Measurements from ENCODE around the gene YAF2. TPM values are rescaled to one million over a fixed set of nuclear protein-coding genes. Genes with fewer than 3 reads are reported as not detected.

The YAF2 gene
- total RNA-seq, 1 donor from 2014 or later: 28.0 TPM

DNA sequence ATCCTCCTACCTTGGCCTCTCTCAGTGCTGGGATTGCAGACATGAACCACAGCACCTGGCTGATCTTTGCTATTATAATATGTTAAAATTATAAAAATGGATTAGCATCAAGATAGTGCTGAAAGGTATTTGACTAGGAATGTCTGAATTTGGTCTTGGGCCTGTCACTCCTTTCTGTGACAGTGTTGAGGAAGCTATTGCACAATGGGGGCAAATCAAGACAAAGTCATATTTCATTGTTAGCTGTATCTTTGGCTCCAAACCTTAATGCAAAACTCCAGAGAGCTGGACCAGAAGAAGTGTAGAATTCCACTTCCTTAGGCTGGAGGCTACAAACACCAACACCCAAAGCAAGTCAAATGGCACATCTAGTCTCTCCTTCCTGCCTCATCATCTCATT is 45.7 kb upstream of the YAF2 start:
- TF ChIP-seq, protein P1, sequence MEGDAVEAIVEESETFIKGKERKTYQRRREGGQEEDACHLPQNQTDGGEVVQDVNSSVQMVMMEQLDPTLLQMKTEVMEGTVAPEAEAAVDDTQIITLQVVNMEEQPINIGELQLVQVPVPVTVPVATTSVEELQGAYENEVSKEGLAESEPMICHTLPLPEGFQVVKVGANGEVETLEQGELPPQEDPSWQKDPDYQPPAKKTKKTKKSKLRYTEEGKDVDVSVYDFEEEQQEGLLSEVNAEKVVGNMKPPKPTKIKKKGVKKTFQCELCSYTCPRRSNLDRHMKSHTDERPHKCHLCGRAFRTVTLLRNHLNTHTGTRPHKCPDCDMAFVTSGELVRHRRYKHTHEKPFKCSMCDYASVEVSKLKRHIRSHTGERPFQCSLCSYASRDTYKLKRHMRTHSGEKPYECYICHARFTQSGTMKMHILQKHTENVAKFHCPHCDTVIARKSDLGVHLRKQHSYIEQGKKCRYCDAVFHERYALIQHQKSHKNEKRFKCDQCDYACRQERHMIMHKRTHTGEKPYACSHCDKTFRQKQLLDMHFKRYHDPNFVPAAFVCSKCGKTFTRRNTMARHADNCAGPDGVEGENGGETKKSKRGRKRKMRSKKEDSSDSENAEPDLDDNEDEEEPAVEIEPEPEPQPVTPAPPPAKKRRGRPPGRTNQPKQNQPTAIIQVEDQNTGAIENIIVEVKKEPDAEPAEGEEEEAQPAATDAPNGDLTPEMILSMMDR (IDR thresholded peaks at IDR 0.05): no peak
- Histone ChIP-seq H3K4me1 (no peaks in the 10 kb centered on the region), H3K27me3 (no peaks in the 10 kb centered on the region), H3K9me3 (no peaks in the 10 kb centered on the region), H3K27ac (no peak overlapping the region), H3K4me3 (no peak overlapping the region), H3K36me3 (no peaks in the 10 kb centered on the region)
- no peak for DNase-seq
- intact Hi-C loops (cut with DNase I): no loop called here
- no peak for ATAC-seq

DNA sequence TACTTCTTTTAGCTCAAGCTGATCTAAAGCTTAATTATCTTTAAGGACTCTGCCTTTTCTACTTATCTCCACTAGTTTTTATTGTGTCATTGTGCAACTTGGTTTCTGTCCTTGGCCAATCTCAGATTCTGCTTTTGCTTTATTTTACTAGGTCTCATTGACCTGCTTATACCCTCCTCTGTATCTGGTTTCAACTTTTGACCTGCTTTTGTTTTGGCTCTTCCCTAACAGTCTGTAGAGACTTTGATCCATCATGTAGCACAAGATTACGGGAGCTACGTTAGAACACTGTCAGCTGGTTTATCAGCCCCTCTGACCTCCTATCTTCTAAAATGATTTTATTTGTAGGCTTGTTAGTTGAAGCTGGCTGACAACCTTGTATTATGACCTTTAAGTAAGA is 44.2 kb upstream of the YAF2 start:
- TF ChIP-seq, protein P1 (IDR thresholded peaks at IDR 0.05): no peak
- ATAC-seq: no peak
- no peaks in the 10 kb centered on the region for H3K36me3 ChIP-seq
- H3K9me3 ChIP-seq: no peaks in the 10 kb centered on the region
- no peaks in the 10 kb centered on the region for H3K27me3 ChIP-seq
- intact Hi-C loops (cut with DNase I): no loop called here
- no peaks in the 10 kb centered on the region for H3K4me1 ChIP-seq
- DNase-seq: no peak
- H3K4me3 ChIP-seq: no peak overlapping the region
- no peak overlapping the region for H3K27ac ChIP-seq

DNA sequence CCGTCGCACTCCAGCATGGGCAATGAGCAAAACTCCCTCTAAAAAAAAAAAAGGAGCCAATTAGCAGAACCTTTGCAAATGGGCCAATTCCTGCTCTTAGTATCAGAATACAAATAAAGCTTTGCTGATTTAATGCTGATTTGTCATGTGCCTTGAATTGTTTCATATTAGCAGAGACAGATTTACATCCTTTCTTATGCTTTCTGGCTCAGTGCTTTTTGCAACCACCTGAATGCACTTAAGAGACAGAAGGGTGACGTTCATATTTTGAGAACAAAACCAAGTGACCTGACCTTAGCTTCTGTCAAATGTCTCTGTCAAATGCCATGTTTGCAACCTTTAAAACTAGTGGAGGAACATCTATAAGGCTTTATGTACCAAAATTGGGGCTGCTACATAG is 43.8 kb upstream of the YAF2 start:
- Histone ChIP-seq H3K9me3 (no peaks in the 10 kb centered on the region), H3K4me3 (no peak overlapping the region), H3K4me1 (no peaks in the 10 kb centered on the region), H3K36me3 (no peaks in the 10 kb centered on the region), H3K27me3 (no peaks in the 10 kb centered on the region), H3K27ac (no peak overlapping the region)
- ATAC-seq (no peak), DNase-seq (no peak)
- intact Hi-C loops (cut with DNase I): no loop called here
- TF ChIP-seq, protein P1 (IDR thresholded peaks at IDR 0.05): no peak

DNA sequence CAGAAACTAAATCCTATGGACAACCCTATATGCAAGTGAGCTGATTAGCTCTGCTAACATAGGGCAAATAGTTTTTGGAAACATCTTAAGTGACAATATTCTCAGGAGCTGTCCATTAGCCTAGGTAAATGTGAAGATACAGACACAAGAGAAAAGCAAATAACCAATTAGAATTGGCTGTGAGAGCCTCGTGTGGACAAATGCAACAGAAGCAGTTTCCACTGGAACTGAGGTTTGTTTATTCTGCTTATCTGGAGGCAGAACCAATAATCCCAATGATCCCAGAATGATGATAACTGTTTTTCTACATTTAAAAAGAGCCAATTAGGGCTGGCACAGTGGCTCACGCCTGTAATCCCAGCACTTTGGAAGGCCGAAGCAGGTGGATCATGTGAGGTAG is 43.2 kb upstream of the YAF2 start:
- Histone ChIP-seq H3K4me3 (no peak overlapping the region), H3K9me3 (no peaks in the 10 kb centered on the region), H3K4me1 (no peaks in the 10 kb centered on the region), H3K36me3 (no peaks in the 10 kb centered on the region), H3K27ac (no peak overlapping the region), H3K27me3 (no peaks in the 10 kb centered on the region)
- TF ChIP-seq, protein P1 (IDR thresholded peaks at IDR 0.05): no peak
- no peak for DNase-seq
- intact Hi-C loops (cut with DNase I): no loop called here
- no peak for ATAC-seq

DNA sequence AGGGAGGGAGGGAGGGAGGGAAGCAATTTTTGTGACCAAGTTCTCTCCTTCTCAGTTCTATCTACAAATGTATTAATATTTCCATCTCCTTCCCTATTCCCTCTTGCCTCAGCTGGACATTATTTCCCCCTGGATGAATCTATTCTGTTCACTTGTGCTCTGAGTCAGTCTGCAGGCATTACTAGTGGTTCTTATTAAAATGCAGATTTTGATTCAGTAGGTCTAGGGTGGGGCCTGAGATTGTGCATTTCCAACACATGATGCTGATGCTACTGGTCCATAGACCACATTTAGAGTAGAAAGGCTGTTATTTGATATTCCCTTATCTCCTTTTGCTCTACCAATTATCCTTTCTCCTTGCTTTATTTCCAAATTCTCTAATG is 40.1 kb upstream of the YAF2 start:
- H3K9me3 ChIP-seq: no peaks in the 10 kb centered on the region

More for the DNA sequence above, 40.1 kb upstream of the YAF2 start:
- Histone ChIP-seq H3K4me1 (no peaks in the 10 kb centered on the region), H3K27ac (no peak overlapping the region), H3K36me3 (no peaks in the 10 kb centered on the region), H3K27me3 (no peaks in the 10 kb centered on the region), H3K4me3 (no peak overlapping the region)
- TF ChIP-seq, protein P1 (IDR thresholded peaks at IDR 0.05): no peak
- DNase-seq (no peak), ATAC-seq (no peak)
- intact Hi-C loops (cut with DNase I): no loop called here
